Measurements from ENCODE around the gene CPEB3. TPM values are rescaled to one million over a fixed set of nuclear protein-coding genes. Genes with fewer than 3 reads are reported as not detected.

The CPEB3 gene
- total and polyA plus RNA-seq, 10 donors: 1.0 to 10.1 (median 7.3) TPM

DNA sequence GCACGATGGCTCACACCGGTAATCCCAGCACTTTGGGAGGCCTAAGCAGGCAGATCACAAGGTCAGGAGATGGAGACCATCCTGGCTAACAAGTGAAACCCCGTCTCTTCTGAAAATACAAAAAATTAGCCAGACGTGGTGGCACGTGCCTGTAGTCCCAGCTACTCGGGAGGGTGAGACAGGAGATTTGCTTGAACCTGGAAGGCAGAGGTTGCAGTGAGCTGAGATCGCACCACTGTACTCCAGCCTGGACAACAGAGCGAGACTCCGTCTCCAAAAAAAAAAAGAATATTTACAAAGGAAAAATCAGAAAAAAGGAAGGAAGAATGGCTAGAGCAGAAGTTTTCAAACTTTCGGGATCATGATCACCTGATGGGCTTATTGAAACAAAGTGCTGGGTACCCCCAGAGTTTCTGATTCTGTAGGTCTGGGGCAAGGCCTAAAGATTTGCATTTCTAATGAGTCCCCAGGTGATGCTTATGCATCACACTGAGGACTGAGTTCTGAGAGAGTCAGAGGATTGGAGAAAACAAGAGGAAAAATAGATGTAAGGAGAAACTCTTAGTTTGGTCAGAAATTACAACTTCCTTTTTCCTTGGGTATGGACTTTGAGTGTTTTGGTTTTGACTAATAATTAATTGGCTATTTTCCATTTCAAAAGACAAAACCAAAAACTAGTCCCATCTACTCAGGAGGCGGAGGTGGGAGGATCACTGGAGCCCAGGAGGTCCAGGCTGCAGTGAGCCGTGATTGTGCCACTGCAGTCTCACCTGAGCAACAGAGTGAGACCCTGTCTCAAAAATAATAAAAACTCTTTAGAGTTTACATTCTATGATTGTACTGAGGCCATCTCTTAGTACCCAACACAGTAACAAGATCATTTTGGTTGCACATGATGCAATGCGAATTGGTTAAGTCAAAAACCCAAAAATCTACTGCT lies 14.5 kb upstream of the CPEB3 start:
- intact Hi-C loops (cut with DNase I; ENCODE audit: low total_unique reads): no loop called here
- 86 to 94% (median 92%) methylated on average over 13 of the region's 13 CpGs for WGBS, 5 donors
- no peak overlapping the region for H3K27ac ChIP-seq
- H3K36me3 ChIP-seq: peaks cover 0 to 18% (median 10%) of the 10 kb centered on the region in 6 donors
- TF ChIP-seq POLR2AphosphoS5 (IDR thresholded peaks at IDR 0.05) (no peak), POLR2A (IDR thresholded peaks at IDR 0.05) (no peak)
- TF ChIP-seq, protein P1, sequence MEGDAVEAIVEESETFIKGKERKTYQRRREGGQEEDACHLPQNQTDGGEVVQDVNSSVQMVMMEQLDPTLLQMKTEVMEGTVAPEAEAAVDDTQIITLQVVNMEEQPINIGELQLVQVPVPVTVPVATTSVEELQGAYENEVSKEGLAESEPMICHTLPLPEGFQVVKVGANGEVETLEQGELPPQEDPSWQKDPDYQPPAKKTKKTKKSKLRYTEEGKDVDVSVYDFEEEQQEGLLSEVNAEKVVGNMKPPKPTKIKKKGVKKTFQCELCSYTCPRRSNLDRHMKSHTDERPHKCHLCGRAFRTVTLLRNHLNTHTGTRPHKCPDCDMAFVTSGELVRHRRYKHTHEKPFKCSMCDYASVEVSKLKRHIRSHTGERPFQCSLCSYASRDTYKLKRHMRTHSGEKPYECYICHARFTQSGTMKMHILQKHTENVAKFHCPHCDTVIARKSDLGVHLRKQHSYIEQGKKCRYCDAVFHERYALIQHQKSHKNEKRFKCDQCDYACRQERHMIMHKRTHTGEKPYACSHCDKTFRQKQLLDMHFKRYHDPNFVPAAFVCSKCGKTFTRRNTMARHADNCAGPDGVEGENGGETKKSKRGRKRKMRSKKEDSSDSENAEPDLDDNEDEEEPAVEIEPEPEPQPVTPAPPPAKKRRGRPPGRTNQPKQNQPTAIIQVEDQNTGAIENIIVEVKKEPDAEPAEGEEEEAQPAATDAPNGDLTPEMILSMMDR (IDR thresholded peaks at IDR 0.05 in 8 of 11, conservative IDR thresholded peaks at IDR 0.05 in 3 of 11): no peak
- H3K9me3 ChIP-seq: no peaks in the 10 kb centered on the region
- no peaks in the 10 kb centered on the region for H3K27me3 ChIP-seq (replicated peaks in 1 of 7)
- H3K4me1 ChIP-seq: peaks cover 0 to 38% (median 3%) of the 10 kb centered on the region in 6 donors
- no peak for DNase-seq
- no peak overlapping the region for H3K4me3 ChIP-seq

DNA sequence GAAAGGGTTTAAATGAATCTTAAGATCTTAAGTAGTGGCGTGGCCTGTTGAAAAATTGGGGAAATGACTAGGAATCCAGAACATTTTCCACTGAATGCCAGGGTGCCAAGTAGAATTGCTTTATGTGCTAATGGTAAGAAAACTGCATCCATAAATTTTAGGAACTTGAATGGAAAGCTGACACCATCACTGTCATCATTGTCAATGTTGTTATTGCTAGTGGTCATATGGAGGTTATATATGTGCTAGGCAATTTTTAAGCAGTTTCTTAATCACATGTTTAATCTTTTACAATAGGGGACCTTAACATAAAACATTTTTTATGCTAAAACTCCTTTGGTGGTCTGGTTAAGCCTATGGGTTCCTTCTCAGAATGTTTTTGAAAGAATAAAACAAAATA lies 13.2 kb upstream of the CPEB3 start:
- no peak overlapping the region for H3K27ac ChIP-seq
- no peak overlapping the region for H3K4me3 ChIP-seq
- peaks cover 0 to 43% (median 3%) of the 10 kb centered on the region in 6 donors for H3K4me1 ChIP-seq
- no peaks in the 10 kb centered on the region for H3K27me3 ChIP-seq (replicated peaks in 1 of 7)
- no peaks in the 10 kb centered on the region for H3K9me3 ChIP-seq
- TF ChIP-seq, protein P1 (IDR thresholded peaks at IDR 0.05 in 8 of 11, conservative IDR thresholded peaks at IDR 0.05 in 3 of 11): no peak
- TF ChIP-seq POLR2AphosphoS5 (IDR thresholded peaks at IDR 0.05) (no peak), POLR2A (IDR thresholded peaks at IDR 0.05) (no peak)
- H3K36me3 ChIP-seq: peaks cover 0 to 31% (median 11%) of the 10 kb centered on the region in 6 donors
- intact Hi-C loops (cut with DNase I; ENCODE audit: low total_unique reads): no loop called here
- WGBS, 5 donors: 85 to 97% (median 95%) methylated on average over 1 of the region's 1 CpG
- DNase-seq: no peak

DNA sequence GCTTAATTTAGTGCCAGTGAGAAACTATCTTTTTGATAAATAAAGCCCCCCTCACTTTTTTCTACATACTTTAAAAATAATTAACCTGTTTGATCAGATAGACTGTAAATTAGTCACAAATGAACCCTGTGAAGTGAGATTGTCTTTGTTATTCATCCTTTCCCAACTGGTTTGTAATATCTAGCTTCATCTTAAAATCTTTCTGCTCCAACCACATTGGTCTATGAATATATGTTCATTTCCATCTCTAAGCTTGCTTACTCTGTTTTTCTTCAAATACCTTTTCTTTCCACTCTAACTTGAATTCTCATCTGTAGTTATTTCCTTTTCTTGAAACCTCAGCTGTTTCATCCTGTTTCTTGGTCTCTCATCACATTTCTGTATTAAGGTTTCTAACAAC lies 12.2 kb upstream of the CPEB3 start:
- H3K9me3 ChIP-seq: no peaks in the 10 kb centered on the region
- no peak for DNase-seq
- H3K27ac ChIP-seq: no peak overlapping the region
- H3K36me3 ChIP-seq: peaks cover 0 to 36% (median 11%) of the 10 kb centered on the region in 6 donors
- TF ChIP-seq POLR2AphosphoS5 (IDR thresholded peaks at IDR 0.05) (no peak), POLR2A (IDR thresholded peaks at IDR 0.05) (no peak)
- TF ChIP-seq, protein P1 (IDR thresholded peaks at IDR 0.05 in 8 of 11, conservative IDR thresholded peaks at IDR 0.05 in 3 of 11): no peak
- no peaks in the 10 kb centered on the region for H3K27me3 ChIP-seq (replicated peaks in 1 of 7)
- intact Hi-C loops (cut with DNase I; ENCODE audit: low total_unique reads): no loop called here
- H3K4me1 ChIP-seq: peaks cover 0 to 53% (median 5%) of the 10 kb centered on the region in 6 donors
- no peak overlapping the region for H3K4me3 ChIP-seq

DNA sequence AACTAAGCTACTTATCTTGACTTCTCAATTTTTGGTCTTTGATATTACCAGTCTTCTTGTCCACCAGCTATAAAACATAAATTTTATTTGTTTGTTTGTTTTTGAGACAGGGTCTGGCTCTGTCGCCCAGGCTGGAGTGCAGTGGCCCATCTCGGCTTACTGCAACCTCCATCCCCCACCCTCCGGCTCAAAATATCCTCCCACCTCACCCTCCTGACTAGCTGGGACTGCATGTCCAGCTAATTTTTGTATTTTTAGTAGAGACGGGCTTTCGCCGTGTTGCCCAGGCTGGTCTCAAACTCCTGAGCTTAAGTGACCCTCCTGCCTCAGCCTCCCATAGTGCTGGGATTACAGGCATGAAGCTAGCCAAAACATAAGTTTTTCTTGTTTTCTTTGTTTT lies 7.6 kb upstream of the CPEB3 start:
- TF ChIP-seq POLR2A (IDR thresholded peaks at IDR 0.05) (no peak), POLR2AphosphoS5 (IDR thresholded peaks at IDR 0.05) (no peak)
- TF ChIP-seq, protein P1 (IDR thresholded peaks at IDR 0.05 in 8 of 11, conservative IDR thresholded peaks at IDR 0.05 in 3 of 11): no peak
- Histone ChIP-seq H3K27me3 (replicated peaks in 1 of 7) (no peaks in the 10 kb centered on the region), H3K4me3 (no peak overlapping the region), H3K4me1 (peaks cover 0 to 62% (median 14%) of the 10 kb centered on the region in 6 donors), H3K27ac (no peak overlapping the region), H3K36me3 (peaks cover 0 to 58% (median 13%) of the 10 kb centered on the region in 6 donors), H3K9me3 (no peaks in the 10 kb centered on the region)
- WGBS, 5 donors: 89 to 96% (median 94%) methylated on average over 6 of the region's 6 CpGs
- DNase-seq: peak; percentile 25
- intact Hi-C loops (cut with DNase I; ENCODE audit: low total_unique reads): loop anchor here (10.0 kb wide), 1 partner anchor 64 kb away; no protein-coding TSS in a partner anchor
